Esophagus muscularis mucosa (tissue), 4 donors: ENCODE measurements around the gene PTRH2.

ENCODE experiments used
- CTCF ChIP-seq, 3 experiments: fragments of 200-600 bp in 2 of 3; fragments of 450-650 bp in 1 of 3; sonication (generic) in 2 of 3; IDR thresholded peaks; one replicate each; pipeline ENCODE4 v1.5.1; 2017 to 2019; ENCODE audit warnings: antibody characterized with exemption in 3 of 3, mild to moderate bottlenecking in 2 of 3, moderate library complexity in 1 of 3
- EP300 ChIP-seq: sonication (generic); formaldehyde crosslinking; IDR thresholded peaks from one replicate; pipeline ENCODE4 v1.6.1; 2017; ENCODE audit warnings: antibody characterized with exemption
- POLR2A ChIP-seq: fragments of 450-650 bp; IDR thresholded peaks from one replicate; pipeline ENCODE4 v1.6.1; 2017; ENCODE audit warnings: antibody characterized with exemption, moderate library complexity, mild to moderate bottlenecking, low read depth
- POLR2AphosphoS5 ChIP-seq, 2 donors: sonication (generic); formaldehyde crosslinking; IDR thresholded peaks; one replicate each; pipeline ENCODE4 v1.6.1; 2017; ENCODE audit warnings: antibody characterized with exemption in 2 of 2

DNA sequence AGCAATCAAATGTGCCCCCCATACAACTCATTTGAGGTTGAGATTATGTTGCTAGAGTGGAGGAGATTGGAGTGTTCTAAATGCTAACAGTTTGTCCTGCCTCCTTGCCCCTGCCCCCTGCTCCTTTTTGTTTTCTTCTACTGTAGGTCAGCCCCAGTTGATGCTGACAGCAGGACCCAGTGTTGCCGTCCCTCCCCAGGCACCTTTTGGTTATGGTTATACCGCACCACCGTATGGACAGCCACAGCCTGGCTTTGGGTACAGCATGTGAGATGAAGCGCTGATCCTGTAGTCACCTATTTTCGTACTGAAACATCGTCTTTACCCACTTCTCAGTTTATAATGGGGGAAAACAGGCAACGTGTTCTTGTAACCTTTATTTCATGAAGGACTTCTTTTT lies 13.6 kb downstream of the PTRH2 start:
- no peak for TF ChIP-seq POLR2AphosphoS5 (IDR thresholded peaks at IDR 0.05)
- TF ChIP-seq CTCF (IDR thresholded peaks at IDR 0.05): no peak
- TF ChIP-seq EP300: no peak
- no peak for TF ChIP-seq POLR2A
